Skeletal muscle tissue (tissue), 4 donors: ENCODE data around the gene S100P. TPM values are rescaled to one million over a fixed set of nuclear protein-coding genes. Genes with fewer than 3 reads are reported as not detected.
"Not testable (repeated sequence)": the region's sequence is repeated elsewhere in the genome, so short reads cannot be mapped to it uniquely, and the experiment has no call there.

Experiments
- H3K27ac ChIP-seq: one replicate; pipeline ENCODE4 v1.7.0; 2013; ENCODE audit warnings: mild to moderate bottlenecking, low read depth, low read length, inconsistent platforms
- H3K27me3 ChIP-seq, 3 donors: one replicate each; pipeline ENCODE4 v1.7.0; 2013; ENCODE audit warnings: low read length in 3 of 3; ENCODE audit not compliant: control insufficient read depth in 3 of 3, insufficient read depth in 3 of 3
- H3K36me3 ChIP-seq, 3 donors: one replicate each; pipeline ENCODE4 v1.7.0; 2013; ENCODE audit warnings: low read length in 3 of 3; ENCODE audit not compliant: control insufficient read depth in 3 of 3, insufficient read depth in 3 of 3
- H3K4me1 ChIP-seq, 3 donors: one replicate each; pipeline ENCODE4 v1.7.0; 2013; ENCODE audit warnings: low read length in 3 of 3, mild to moderate bottlenecking in 3 of 3; ENCODE audit not compliant: control insufficient read depth in 3 of 3, insufficient read depth in 3 of 3
- H3K4me3 ChIP-seq, 3 donors: one replicate each; pipeline ENCODE4 v1.7.0; 2013; ENCODE audit warnings: low read length in 3 of 3
- H3K9ac ChIP-seq, 3 donors: one replicate each; pipeline ENCODE4 v1.7.0; 2013; ENCODE audit warnings: low read length in 3 of 3, mild to moderate bottlenecking in 3 of 3, moderate library complexity in 2 of 3, low read depth in 1 of 3
- H3K9me3 ChIP-seq, 3 donors: one replicate each; pipeline ENCODE4 v1.7.0; 2013; ENCODE audit warnings: low read length in 3 of 3; ENCODE audit not compliant: control insufficient read depth in 3 of 3
- total RNA-seq: library from RNA; depleted of rRNA; stranded (reverse); fragments of >200 nt; gene quantifications from one replicate; pipeline ENCODE4 v1.2.3, GENCODE V29; 2014
- donor health status: Osteomylitis.

The S100P gene
- total RNA-seq, 1 donor from 2014 or later, result 0.52 TPM

- no peak overlapping the region for H3K27ac ChIP-seq
- H3K27me3 ChIP-seq, result no peaks in the 10 kb centered on the region
- H3K36me3 ChIP-seq, result no peaks in the 10 kb centered on the region
- no peak overlapping the region for H3K4me3 ChIP-seq
- no peak overlapping the region for H3K9ac ChIP-seq
- no peaks in the 10 kb centered on the region for H3K9me3 ChIP-seq
- peaks cover 17 to 32% (median 23%) of the 10 kb centered on the region in 3 donors for H3K4me1 ChIP-seq
These were observed 26.0 kb downstream of the S100P start for GRCh38 chr4:6719611-6720179.

GRCh38 chr4:6720202-6720699 lies 26.6 kb downstream of the S100P start:
- H3K9me3 ChIP-seq, result no peaks in the 10 kb centered on the region
- no peaks in the 10 kb centered on the region for H3K36me3 ChIP-seq
- peaks cover 17 to 32% (median 23%) of the 10 kb centered on the region in 3 donors for H3K4me1 ChIP-seq
- H3K27me3 ChIP-seq, result no peaks in the 10 kb centered on the region
- peak overlapping the region; percentile 47 to 70 (median 54) for H3K9ac ChIP-seq
- H3K4me3 ChIP-seq, result peak overlapping the region in 1 of 3 donors; percentile 22
- H3K27ac ChIP-seq, result no peak overlapping the region

- Histone ChIP-seq H3K4me1 (peaks cover 17 to 27% (median 18%) of the 10 kb centered on the region in 3 donors), H3K36me3 (no peaks in the 10 kb centered on the region), H3K27me3 (no peaks in the 10 kb centered on the region), H3K4me3 (no peak overlapping the region), H3K9me3 (no peaks in the 10 kb centered on the region), H3K27ac (no peak overlapping the region), H3K9ac (peak overlapping the region in 1 of 3 donors; percentile 70)
These were observed 27.4 kb downstream of the S100P start for GRCh38 chr4:6721121-6721520.

GRCh38 chr4:6722891-6723290 lies 29.2 kb downstream of the S100P start:
- no peaks in the 10 kb centered on the region for H3K27me3 ChIP-seq
- H3K36me3 ChIP-seq, result no peaks in the 10 kb centered on the region
- H3K4me1 ChIP-seq, result peaks cover 8 to 18% (median 9%) of the 10 kb centered on the region in 3 donors
- no peaks in the 10 kb centered on the region for H3K9me3 ChIP-seq
- H3K9ac ChIP-seq, result no peak overlapping the region
- H3K27ac ChIP-seq, result no peak overlapping the region
- no peak overlapping the region for H3K4me3 ChIP-seq

GRCh38 chr4:6723851-6724250 lies 30.2 kb downstream of the S100P start:
- Histone ChIP-seq H3K27me3 (peaks cover 0 to under 1% (median 0%) of the 10 kb centered on the region in 3 donors), H3K27ac (no peak overlapping the region), H3K36me3 (no peaks in the 10 kb centered on the region), H3K9ac (no peak overlapping the region), H3K9me3 (no peaks in the 10 kb centered on the region), H3K4me3 (no peak overlapping the region), H3K4me1 (peaks cover 7 to 12% (median 9%) of the 10 kb centered on the region in 3 donors)

- no peak overlapping the region for H3K4me3 ChIP-seq
- no peaks in the 10 kb centered on the region for H3K36me3 ChIP-seq
- peaks cover 0 to 3% (median 0%) of the 10 kb centered on the region in 3 donors for H3K27me3 ChIP-seq
- H3K9me3 ChIP-seq, result no peaks in the 10 kb centered on the region
- peaks cover 7 to 9% (median 9%) of the 10 kb centered on the region in 3 donors for H3K4me1 ChIP-seq
- H3K9ac ChIP-seq, result no peak overlapping the region
- H3K27ac ChIP-seq, result no peak overlapping the region
These were observed 30.9 kb downstream of the S100P start for GRCh38 chr4:6724421-6725111.

GRCh38 chr4:6725427-6725961 lies 31.8 kb downstream of the S100P start:
- not testable (repeated sequence) for H3K27me3 ChIP-seq, H3K9ac ChIP-seq, H3K4me1 ChIP-seq, H3K36me3 ChIP-seq, H3K27ac ChIP-seq, H3K9me3 ChIP-seq
- H3K4me3 ChIP-seq, result peak overlapping the region in 1 of 3 donors; percentile 6

GRCh38 chr4:6727081-6727942 lies 33.6 kb downstream of the S100P start:
- peaks cover 0 to 3% (median 0%) of the 10 kb centered on the region in 3 donors for H3K27me3 ChIP-seq
- H3K4me1 ChIP-seq, result peaks cover 2 to 6% (median 4%) of the 10 kb centered on the region in 3 donors
- H3K9ac ChIP-seq, result no peak overlapping the region
- H3K4me3 ChIP-seq, result no peak overlapping the region
- H3K9me3 ChIP-seq, result no peaks in the 10 kb centered on the region
- no peak overlapping the region for H3K27ac ChIP-seq
- no peaks in the 10 kb centered on the region for H3K36me3 ChIP-seq

- Histone ChIP-seq H3K4me3 (no peak overlapping the region), H3K4me1 (peaks cover 8 to 12% (median 9%) of the 10 kb centered on the region in 3 donors), H3K9ac (peak overlapping the region in 1 of 3 donors; percentile 12), H3K27ac (no peak overlapping the region), H3K9me3 (no peaks in the 10 kb centered on the region), H3K36me3 (no peaks in the 10 kb centered on the region), H3K27me3 (peaks cover 0 to 3% (median 0%) of the 10 kb centered on the region in 3 donors)
These were observed 34.2 kb downstream of the S100P start for GRCh38 chr4:6727943-6728250.
